WERI-Rb-1 (cell line): ENCODE results near the gene ZNF205.

Source experiments
- DNase-seq: peaks from one replicate; pipeline ENCODE4 v3.0.0-alpha.2; 2020
- H3K27ac ChIP-seq: fragments of 250-450 bp; sonication (Bioruptor Pico); 2 replicates; pipeline ENCODE4 v1.5.1; 2020; ENCODE audit warnings: mild to moderate bottlenecking, moderate library complexity
- H3K27me3 ChIP-seq: fragments of 250-450 bp; sonication (Bioruptor Pico); 2 replicates; pipeline ENCODE4 v1.5.1; 2021; ENCODE audit warnings: mild to moderate bottlenecking, low read depth, moderate library complexity; ENCODE audit not compliant: insufficient read depth, severe bottlenecking
- H3K36me3 ChIP-seq: fragments of 250-450 bp; sonication (Bioruptor Pico); 2 replicates; pipeline ENCODE4 v1.5.1; 2020; ENCODE audit warnings: mild to moderate bottlenecking, moderate library complexity
- H3K4me3 ChIP-seq: 2 replicates; pipeline ENCODE4 v1.5.1; 2011; ENCODE audit warnings: low read depth, mild to moderate bottlenecking, control low read depth, low read length
- H3K9me3 ChIP-seq: fragments of 250-450 bp; sonication (Bioruptor Pico); 2 replicates; pipeline ENCODE4 v1.5.1; 2021; ENCODE audit warnings: mild to moderate bottlenecking, moderate library complexity; ENCODE audit not compliant: severe bottlenecking
- CTCF ChIP-seq: IDR thresholded peaks from 2 replicates; pipeline ENCODE4 v1.5.1; 2011; ENCODE audit warnings: low read depth, mild to moderate bottlenecking, control low read depth, inconsistent platforms, low read length

Gene ZNF205

GRCh38 chr16:3133844-3134243 is 21.5 kb downstream of the ZNF205 start:
- no peak for DNase-seq
- peak overlapping the region; percentile 98 for H3K27ac ChIP-seq

GRCh38 chr16:3134338-3135125 is 22.1 kb downstream of the ZNF205 start, which contains the start of gene ZNF213:
TSS of gene ZNF213 (plus strand) at chr16:3135029. CDS start at chr16:3137281, 2,252 bp downstream.
- no peaks in the 10 kb centered on the region for H3K27me3 ChIP-seq
- H3K4me3 ChIP-seq, result peak within 1 kb of the TSS; percentile 98
- H3K36me3 ChIP-seq, result peaks cover 43% of the 10 kb centered on the region
- DNase-seq, result peak; percentile 97
- TF ChIP-seq CTCF, result no peak
- H3K9me3 ChIP-seq, result no peaks in the 10 kb centered on the region
- peak within 1 kb of the TSS; percentile 98 for H3K27ac ChIP-seq

More at GRCh38 chr16:3133844-3134243, 21.5 kb downstream of the ZNF205 start:
- peak overlapping the region; percentile 85 for H3K4me3 ChIP-seq
- H3K36me3 ChIP-seq, result peaks cover 42% of the 10 kb centered on the region
- H3K9me3 ChIP-seq, result no peaks in the 10 kb centered on the region
- no peak for TF ChIP-seq CTCF
- H3K27me3 ChIP-seq, result no peaks in the 10 kb centered on the region

GRCh38 chr16:3135126-3135715 is 22.8 kb downstream of the ZNF205 start:
- peak overlapping the region; percentile 98 for H3K4me3 ChIP-seq
- H3K36me3 ChIP-seq, result peaks cover 46% of the 10 kb centered on the region
- no peak for DNase-seq
- H3K27ac ChIP-seq, result peak overlapping the region; percentile 90
- H3K27me3 ChIP-seq, result no peaks in the 10 kb centered on the region
- no peak for TF ChIP-seq CTCF
- no peaks in the 10 kb centered on the region for H3K9me3 ChIP-seq

- Histone ChIP-seq H3K9me3 (no peaks in the 10 kb centered on the region), H3K27ac (no peak overlapping the region), H3K36me3 (peaks cover 35% of the 10 kb centered on the region), H3K27me3 (no peaks in the 10 kb centered on the region), H3K4me3 (no peak overlapping the region)
- no peak for DNase-seq
- TF ChIP-seq CTCF, result no peak
These were observed 24.9 kb downstream of the ZNF205 start for GRCh38 chr16:3137267-3137666.

- Histone ChIP-seq H3K27me3 (no peaks in the 10 kb centered on the region), H3K4me3 (no peak overlapping the region), H3K36me3 (peaks cover 29% of the 10 kb centered on the region), H3K27ac (no peak overlapping the region), H3K9me3 (no peaks in the 10 kb centered on the region)
- no peak for TF ChIP-seq CTCF
- DNase-seq, result no peak
These were observed 26.0 kb downstream of the ZNF205 start for GRCh38 chr16:3138342-3138741.
